GM23338 (cell line): ENCODE data around the gene RSAD1. TPM values are rescaled to one million over a fixed set of nuclear protein-coding genes. Genes with fewer than 3 reads are reported as not detected.

Experiments
- ATAC-seq: fragments of 200-7000 bp; cut with Tn5 transposase; 3 replicates; pipeline ENCODE4 v1.9.1; 2020
- DNase-seq: peaks from one replicate; pipeline ENCODE4 v3.0.0-alpha.2; 2015; ENCODE audit warnings: low spot score
- H2AFZ ChIP-seq: fragments of 200-600 bp; sonication (generic); 2 replicates; pipeline ENCODE4 v1.8.0; 2016; ENCODE audit warnings: antibody characterized with exemption, mild to moderate bottlenecking, moderate library complexity
- H3F3A ChIP-seq: fragments of 200-600 bp; sonication (generic); replicated peaks from 2 replicates; pipeline ENCODE4 v1.8.0; 2017; ENCODE audit warnings: antibody characterized with exemption, mixed run types, low read depth
- H3K27ac ChIP-seq: fragments of 200-600 bp; sonication (generic); 2 replicates; pipeline ENCODE4 v1.6.1; 2016; ENCODE audit warnings: low read depth
- H3K27me3 ChIP-seq: fragments of 200-600 bp; sonication (generic); 2 replicates; pipeline ENCODE4 v1.8.0; 2016; ENCODE audit warnings: mild to moderate bottlenecking, mixed run types, moderate library complexity; ENCODE audit not compliant: insufficient read depth
- H3K36me3 ChIP-seq: fragments of 200-600 bp; sonication (generic); 2 replicates; pipeline ENCODE4 v1.8.0; 2016; ENCODE audit warnings: mild to moderate bottlenecking; ENCODE audit not compliant: insufficient read depth
- H3K4me1 ChIP-seq: fragments of 200-600 bp; sonication (generic); 2 replicates; pipeline ENCODE4 v1.8.0; 2016; ENCODE audit warnings: mild to moderate bottlenecking, moderate library complexity; ENCODE audit not compliant: insufficient read depth
- H3K4me2 ChIP-seq: fragments of 200-600 bp; sonication (generic); 2 replicates; pipeline ENCODE4 v1.7.1; 2017; ENCODE audit warnings: mixed run types
- H3K4me3 ChIP-seq: fragments of 200-600 bp; sonication (generic); 2 replicates; pipeline ENCODE4 v1.6.1; 2016; ENCODE audit warnings: mixed run types
- H3K79me2 ChIP-seq: fragments of 200-600 bp; sonication (generic); replicated peaks from 2 replicates; pipeline ENCODE4 v1.8.0; 2017; ENCODE audit warnings: mild to moderate bottlenecking; ENCODE audit not compliant: insufficient read depth
- H3K9me2 ChIP-seq: fragments of 200-600 bp; sonication (generic); 2 replicates; pipeline ENCODE4 v1.8.0; 2017; ENCODE audit not compliant: insufficient read depth
- H4K20me1 ChIP-seq: fragments of 200-600 bp; sonication (generic); replicated peaks from 2 replicates; pipeline ENCODE4 v1.8.0; 2017; ENCODE audit warnings: mild to moderate bottlenecking; ENCODE audit not compliant: insufficient read depth
- H3K27ac Mint-ChIP-seq: 2 replicates; pipeline ENCODE4 v1.8.0; 2020; ENCODE audit warnings: inconsistent platforms, mild to moderate bottlenecking, moderate library complexity, mixed read lengths
- H3K27me3 Mint-ChIP-seq: 3 replicates; pipeline ENCODE4 v1.8.0; 2022; ENCODE audit warnings: low read depth, mild to moderate bottlenecking, moderate library complexity, mixed read lengths, inconsistent platforms; ENCODE audit not compliant: insufficient read depth, poor library complexity
- H3K36me3 Mint-ChIP-seq: 3 replicates; pipeline ENCODE4 v1.8.0; 2021; ENCODE audit warnings: low read depth, mild to moderate bottlenecking, inconsistent platforms, moderate library complexity, mixed read lengths
- H3K4me1 Mint-ChIP-seq: 3 replicates; pipeline ENCODE4 v1.8.0; 2020; ENCODE audit warnings: mild to moderate bottlenecking, inconsistent platforms, mixed read lengths
- H3K4me3 Mint-ChIP-seq: 3 replicates; pipeline ENCODE4 v1.8.0; 2021; ENCODE audit warnings: moderate library complexity, mild to moderate bottlenecking, inconsistent platforms, mixed read lengths
- H3K9me3 Mint-ChIP-seq: 3 replicates; pipeline ENCODE4 v1.8.0; 2020; ENCODE audit warnings: moderate library complexity, mild to moderate bottlenecking, inconsistent platforms, mixed read lengths
- CREB1 ChIP-seq: fragments of 250-450 bp; sonication (Bioruptor Pico); IDR thresholded peaks from 2 replicates; pipeline ENCODE4 v1.5.0; 2020; ENCODE audit warnings: low read depth, mild to moderate bottlenecking, moderate library complexity
- EZH2 ChIP-seq: fragments of 200-600 bp; sonication (generic); IDR thresholded peaks from one replicate; pipeline ENCODE4 v1.8.0; 2017; ENCODE audit warnings: antibody characterized with exemption, mild to moderate bottlenecking, low read depth; ENCODE audit not compliant: unreplicated experiment
- EZH2phosphoT487 ChIP-seq: fragments of 200-600 bp; sonication (generic); IDR thresholded peaks from one replicate; pipeline ENCODE4 v1.8.1; 2018; ENCODE audit warnings: antibody characterized with exemption; ENCODE audit not compliant: unreplicated experiment
- JUNB ChIP-seq: IDR thresholded peaks from one replicate; pipeline ENCODE4 v1.6.1; 2016; ENCODE audit warnings: antibody characterized with exemption; ENCODE audit not compliant: unreplicated experiment
- NANOG ChIP-seq: IDR thresholded peaks from 2 replicates; pipeline ENCODE4 v1.6.1; 2016; ENCODE audit warnings: antibody characterized with exemption, borderline replicate concordance
- POLR2AphosphoS5 ChIP-seq: IDR thresholded peaks from 2 replicates; pipeline ENCODE4 v1.6.1; 2016; ENCODE audit warnings: antibody characterized with exemption, low read depth
- STAT1 ChIP-seq: IDR thresholded peaks from one replicate; pipeline ENCODE4 v1.6.1; 2016; ENCODE audit warnings: antibody characterized with exemption; ENCODE audit not compliant: unreplicated experiment
- ZNF114 ChIP-seq: fragments of 250-450 bp; sonication (Bioruptor Pico); IDR thresholded peaks from 2 replicates; pipeline ENCODE4 v1.5.0; 2020; ENCODE audit warnings: mild to moderate bottlenecking, moderate library complexity
- ZNF331 ChIP-seq: fragments of 250-450 bp; sonication (Bioruptor Pico); IDR thresholded peaks from 2 replicates; pipeline ENCODE4 v1.5.0; 2020; ENCODE audit warnings: low read depth, mild to moderate bottlenecking, moderate library complexity
- polyA plus RNA-seq: library from polyadenylated mRNA; unstranded; fragments of >200 nt; fragmentation: Nextera tagmentation; extraction: Ambion mirVana; gene quantifications from 2 replicates; pipeline ENCODE4 v1.2.1, GENCODE V29; 2016
- total RNA-seq: library from RNA; depleted of rRNA; stranded (reverse); fragments of >200 nt; shearing (Covaris generic); gene quantifications from 2 replicates; pipeline ENCODE4 v1.2.3, GENCODE V29; 2014
- TF ChIP-seq, protein P1 (sequence below): IDR thresholded peaks from one replicate; pipeline ENCODE4 v1.6.1; 2018; ENCODE audit warnings: antibody characterized with exemption; ENCODE audit not compliant: unreplicated experiment
- TF ChIP-seq, protein P2 (sequence below): fragments of 250-450 bp; sonication (Bioruptor Pico); IDR thresholded peaks from 2 replicates; pipeline ENCODE4 v1.5.0; 2020; ENCODE audit warnings: mild to moderate bottlenecking, moderate library complexity
- TF ChIP-seq, protein P3 (sequence below): IDR thresholded peaks from 2 replicates; pipeline ENCODE4 v1.6.1; 2016; ENCODE audit warnings: antibody characterized with exemption
- TF ChIP-seq, protein P4 (sequence below), 2 experiments: fragments of 200-600 bp in 1 of 2; sonication (generic) in 1 of 2; conservative IDR thresholded peaks; 2 replicates each; pipeline versions ENCODE4 v1.5.1 to v1.6.1; 2016 to 2017; ENCODE audit warnings: antibody characterized with exemption in 2 of 2, low read depth in 2 of 2, mild to moderate bottlenecking in 2 of 2, moderate library complexity in 1 of 2

RSAD1 gene
- total and polyA plus RNA-seq, 2 experiments from 2014 or later, result 18.4 to 28.7 TPM

DNA sequence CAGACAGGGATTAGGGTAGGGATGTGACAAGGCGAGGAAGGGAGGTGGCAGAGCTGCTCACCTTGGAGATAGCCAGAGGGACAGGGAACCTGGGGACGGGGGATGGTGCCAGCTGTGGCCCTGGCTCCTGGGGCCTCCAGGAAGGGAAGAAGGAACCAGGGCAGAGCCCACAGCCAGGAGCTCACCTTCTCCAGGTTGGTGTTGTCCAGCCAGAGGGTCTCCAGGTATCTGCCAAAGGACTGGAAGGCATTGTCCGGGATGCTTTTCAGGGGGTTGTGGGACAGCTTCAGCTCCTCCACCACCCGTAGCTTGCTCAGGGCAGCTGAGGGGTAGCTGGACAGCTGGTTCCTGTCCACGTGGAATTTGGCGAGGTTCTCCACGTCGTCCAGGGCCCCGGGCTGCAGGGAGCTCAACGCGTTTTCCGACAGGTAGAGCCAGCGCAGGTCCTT, 10.8 kb upstream of the RSAD1 start:
- Histone ChIP-seq H3K4me2 (0 out of 2 replicates have a peak overlapping the region, but pooled peaks have one; percentile 95), H4K20me1 (peaks cover 7% of the 10 kb centered on the region; the same call in 1 of the 2 replicates), H3K36me3 (no peaks in the 10 kb centered on the region), H3K27me3 (peaks cover 34% of the 10 kb centered on the region), H3K9me2 (no peaks in the 10 kb centered on the region), H3K4me1 (peaks cover 16% of the 10 kb centered on the region; the same call in 1 of the 2 replicates), H3K27ac (no peak overlapping the region), H3K79me2 (no peaks in the 10 kb centered on the region), H2AFZ (no peak overlapping the region), H3K4me3 (no peak overlapping the region; the same call in 1 of the 2 replicates), H3F3A (0 out of 2 replicates have a peak, but pooled peaks cover 4% of the 10 kb centered on the region)
- Mint-ChIP-seq H3K27me3 (peaks cover 33% of the 10 kb centered on the region), H3K4me3 (peak overlapping the region; percentile 72), H3K36me3 (peaks cover 4% of the 10 kb centered on the region; the same call in 1 of the 3 replicates), H3K27ac (no peak overlapping the region), H3K9me3 (no peaks in the 10 kb centered on the region; the same call in 2 of the 3 replicates), H3K4me1 (peaks cover 21% of the 10 kb centered on the region)
- no peak for DNase-seq
- ATAC-seq, result no peak
- TF ChIP-seq, protein P1, sequence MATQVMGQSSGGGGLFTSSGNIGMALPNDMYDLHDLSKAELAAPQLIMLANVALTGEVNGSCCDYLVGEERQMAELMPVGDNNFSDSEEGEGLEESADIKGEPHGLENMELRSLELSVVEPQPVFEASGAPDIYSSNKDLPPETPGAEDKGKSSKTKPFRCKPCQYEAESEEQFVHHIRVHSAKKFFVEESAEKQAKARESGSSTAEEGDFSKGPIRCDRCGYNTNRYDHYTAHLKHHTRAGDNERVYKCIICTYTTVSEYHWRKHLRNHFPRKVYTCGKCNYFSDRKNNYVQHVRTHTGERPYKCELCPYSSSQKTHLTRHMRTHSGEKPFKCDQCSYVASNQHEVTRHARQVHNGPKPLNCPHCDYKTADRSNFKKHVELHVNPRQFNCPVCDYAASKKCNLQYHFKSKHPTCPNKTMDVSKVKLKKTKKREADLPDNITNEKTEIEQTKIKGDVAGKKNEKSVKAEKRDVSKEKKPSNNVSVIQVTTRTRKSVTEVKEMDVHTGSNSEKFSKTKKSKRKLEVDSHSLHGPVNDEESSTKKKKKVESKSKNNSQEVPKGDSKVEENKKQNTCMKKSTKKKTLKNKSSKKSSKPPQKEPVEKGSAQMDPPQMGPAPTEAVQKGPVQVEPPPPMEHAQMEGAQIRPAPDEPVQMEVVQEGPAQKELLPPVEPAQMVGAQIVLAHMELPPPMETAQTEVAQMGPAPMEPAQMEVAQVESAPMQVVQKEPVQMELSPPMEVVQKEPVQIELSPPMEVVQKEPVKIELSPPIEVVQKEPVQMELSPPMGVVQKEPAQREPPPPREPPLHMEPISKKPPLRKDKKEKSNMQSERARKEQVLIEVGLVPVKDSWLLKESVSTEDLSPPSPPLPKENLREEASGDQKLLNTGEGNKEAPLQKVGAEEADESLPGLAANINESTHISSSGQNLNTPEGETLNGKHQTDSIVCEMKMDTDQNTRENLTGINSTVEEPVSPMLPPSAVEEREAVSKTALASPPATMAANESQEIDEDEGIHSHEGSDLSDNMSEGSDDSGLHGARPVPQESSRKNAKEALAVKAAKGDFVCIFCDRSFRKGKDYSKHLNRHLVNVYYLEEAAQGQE, result no peak
- TF ChIP-seq STAT1, result no peak
- TF ChIP-seq JUNB, result no peak
- no peak for TF ChIP-seq CREB1
- no peak for TF ChIP-seq EZH2phosphoT487
- TF ChIP-seq, protein P2, sequence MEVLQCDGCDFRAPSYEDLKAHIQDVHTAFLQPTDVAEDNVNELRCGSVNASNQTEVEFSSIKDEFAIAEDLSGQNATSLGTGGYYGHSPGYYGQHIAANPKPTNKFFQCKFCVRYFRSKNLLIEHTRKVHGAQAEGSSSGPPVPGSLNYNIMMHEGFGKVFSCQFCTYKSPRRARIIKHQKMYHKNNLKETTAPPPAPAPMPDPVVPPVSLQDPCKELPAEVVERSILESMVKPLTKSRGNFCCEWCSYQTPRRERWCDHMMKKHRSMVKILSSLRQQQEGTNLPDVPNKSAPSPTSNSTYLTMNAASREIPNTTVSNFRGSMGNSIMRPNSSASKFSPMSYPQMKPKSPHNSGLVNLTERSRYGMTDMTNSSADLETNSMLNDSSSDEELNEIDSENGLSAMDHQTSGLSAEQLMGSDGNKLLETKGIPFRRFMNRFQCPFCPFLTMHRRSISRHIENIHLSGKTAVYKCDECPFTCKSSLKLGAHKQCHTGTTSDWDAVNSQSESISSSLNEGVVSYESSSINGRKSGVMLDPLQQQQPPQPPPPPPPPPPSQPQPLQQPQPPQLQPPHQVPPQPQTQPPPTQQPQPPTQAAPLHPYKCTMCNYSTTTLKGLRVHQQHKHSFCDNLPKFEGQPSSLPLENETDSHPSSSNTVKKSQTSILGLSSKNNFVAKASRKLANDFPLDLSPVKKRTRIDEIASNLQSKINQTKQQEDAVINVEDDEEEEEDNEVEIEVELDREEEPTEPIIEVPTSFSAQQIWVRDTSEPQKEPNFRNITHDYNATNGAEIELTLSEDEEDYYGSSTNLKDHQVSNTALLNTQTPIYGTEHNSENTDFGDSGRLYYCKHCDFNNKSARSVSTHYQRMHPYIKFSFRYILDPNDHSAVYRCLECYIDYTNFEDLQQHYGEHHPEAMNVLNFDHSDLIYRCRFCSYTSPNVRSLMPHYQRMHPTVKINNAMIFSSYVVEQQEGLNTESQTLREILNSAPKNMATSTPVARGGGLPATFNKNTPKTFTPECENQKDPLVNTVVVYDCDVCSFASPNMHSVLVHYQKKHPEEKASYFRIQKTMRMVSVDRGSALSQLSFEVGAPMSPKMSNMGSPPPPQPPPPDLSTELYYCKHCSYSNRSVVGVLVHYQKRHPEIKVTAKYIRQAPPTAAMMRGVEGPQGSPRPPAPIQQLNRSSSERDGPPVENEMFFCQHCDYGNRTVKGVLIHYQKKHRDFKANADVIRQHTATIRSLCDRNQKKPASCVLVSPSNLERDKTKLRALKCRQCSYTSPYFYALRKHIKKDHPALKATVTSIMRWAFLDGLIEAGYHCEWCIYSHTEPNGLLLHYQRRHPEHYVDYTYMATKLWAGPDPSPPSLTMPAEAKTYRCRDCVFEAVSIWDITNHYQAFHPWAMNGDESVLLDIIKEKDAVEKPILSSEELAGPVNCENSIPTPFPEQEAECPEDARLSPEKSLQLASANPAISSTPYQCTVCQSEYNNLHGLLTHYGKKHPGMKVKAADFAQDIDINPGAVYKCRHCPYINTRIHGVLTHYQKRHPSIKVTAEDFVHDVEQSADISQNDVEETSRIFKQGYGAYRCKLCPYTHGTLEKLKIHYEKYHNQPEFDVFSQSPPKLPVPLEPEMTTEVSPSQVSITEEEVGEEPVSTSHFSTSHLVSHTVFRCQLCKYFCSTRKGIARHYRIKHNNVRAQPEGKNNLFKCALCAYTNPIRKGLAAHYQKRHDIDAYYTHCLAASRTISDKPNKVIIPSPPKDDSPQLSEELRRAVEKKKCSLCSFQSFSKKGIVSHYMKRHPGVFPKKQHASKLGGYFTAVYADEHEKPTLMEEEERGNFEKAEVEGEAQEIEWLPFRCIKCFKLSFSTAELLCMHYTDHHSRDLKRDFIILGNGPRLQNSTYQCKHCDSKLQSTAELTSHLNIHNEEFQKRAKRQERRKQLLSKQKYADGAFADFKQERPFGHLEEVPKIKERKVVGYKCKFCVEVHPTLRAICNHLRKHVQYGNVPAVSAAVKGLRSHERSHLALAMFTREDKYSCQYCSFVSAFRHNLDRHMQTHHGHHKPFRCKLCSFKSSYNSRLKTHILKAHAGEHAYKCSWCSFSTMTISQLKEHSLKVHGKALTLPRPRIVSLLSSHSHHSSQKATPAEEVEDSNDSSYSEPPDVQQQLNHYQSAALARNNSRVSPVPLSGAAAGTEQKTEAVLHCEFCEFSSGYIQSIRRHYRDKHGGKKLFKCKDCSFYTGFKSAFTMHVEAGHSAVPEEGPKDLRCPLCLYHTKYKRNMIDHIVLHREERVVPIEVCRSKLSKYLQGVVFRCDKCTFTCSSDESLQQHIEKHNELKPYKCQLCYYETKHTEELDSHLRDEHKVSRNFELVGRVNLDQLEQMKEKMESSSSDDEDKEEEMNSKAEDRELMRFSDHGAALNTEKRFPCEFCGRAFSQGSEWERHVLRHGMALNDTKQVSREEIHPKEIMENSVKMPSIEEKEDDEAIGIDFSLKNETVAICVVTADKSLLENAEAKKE (CRISPR knock-in tag), result no peak
- TF ChIP-seq ZNF114 (CRISPR knock-in tag), result no peak
- no peak for TF ChIP-seq POLR2AphosphoS5
- TF ChIP-seq EZH2, result no peak
- no peak for TF ChIP-seq ZNF331 (CRISPR knock-in tag)
- TF ChIP-seq, protein P3, sequence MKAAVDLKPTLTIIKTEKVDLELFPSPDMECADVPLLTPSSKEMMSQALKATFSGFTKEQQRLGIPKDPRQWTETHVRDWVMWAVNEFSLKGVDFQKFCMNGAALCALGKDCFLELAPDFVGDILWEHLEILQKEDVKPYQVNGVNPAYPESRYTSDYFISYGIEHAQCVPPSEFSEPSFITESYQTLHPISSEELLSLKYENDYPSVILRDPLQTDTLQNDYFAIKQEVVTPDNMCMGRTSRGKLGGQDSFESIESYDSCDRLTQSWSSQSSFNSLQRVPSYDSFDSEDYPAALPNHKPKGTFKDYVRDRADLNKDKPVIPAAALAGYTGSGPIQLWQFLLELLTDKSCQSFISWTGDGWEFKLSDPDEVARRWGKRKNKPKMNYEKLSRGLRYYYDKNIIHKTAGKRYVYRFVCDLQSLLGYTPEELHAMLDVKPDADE, result no peak
- no peak for TF ChIP-seq NANOG
- TF ChIP-seq, protein P4, sequence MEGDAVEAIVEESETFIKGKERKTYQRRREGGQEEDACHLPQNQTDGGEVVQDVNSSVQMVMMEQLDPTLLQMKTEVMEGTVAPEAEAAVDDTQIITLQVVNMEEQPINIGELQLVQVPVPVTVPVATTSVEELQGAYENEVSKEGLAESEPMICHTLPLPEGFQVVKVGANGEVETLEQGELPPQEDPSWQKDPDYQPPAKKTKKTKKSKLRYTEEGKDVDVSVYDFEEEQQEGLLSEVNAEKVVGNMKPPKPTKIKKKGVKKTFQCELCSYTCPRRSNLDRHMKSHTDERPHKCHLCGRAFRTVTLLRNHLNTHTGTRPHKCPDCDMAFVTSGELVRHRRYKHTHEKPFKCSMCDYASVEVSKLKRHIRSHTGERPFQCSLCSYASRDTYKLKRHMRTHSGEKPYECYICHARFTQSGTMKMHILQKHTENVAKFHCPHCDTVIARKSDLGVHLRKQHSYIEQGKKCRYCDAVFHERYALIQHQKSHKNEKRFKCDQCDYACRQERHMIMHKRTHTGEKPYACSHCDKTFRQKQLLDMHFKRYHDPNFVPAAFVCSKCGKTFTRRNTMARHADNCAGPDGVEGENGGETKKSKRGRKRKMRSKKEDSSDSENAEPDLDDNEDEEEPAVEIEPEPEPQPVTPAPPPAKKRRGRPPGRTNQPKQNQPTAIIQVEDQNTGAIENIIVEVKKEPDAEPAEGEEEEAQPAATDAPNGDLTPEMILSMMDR (conservative IDR thresholded peaks at IDR 0.05; ENCODE audit: low read depth in 2 of 2), result no peak
